HG03469 (cell line): ENCODE results near the gene NANOG.
"Not testable (repeated sequence)": the region's sequence is repeated elsewhere in the genome, so short reads cannot be mapped to it uniquely, and the experiment has no call there.

Experiments
- ATAC-seq: cut with Tn5 transposase; IDR thresholded peaks from one replicate; pipeline ENCODE4 v1.9.1; 2021; ENCODE audit warnings: mild to moderate bottlenecking, moderate library complexity, moderate number of reproducible peaks; ENCODE audit not compliant: unreplicated experiment

Gene NANOG

GRCh38 chr12:7798750-7799308 lies 9.6 kb downstream of the NANOG start:
- ATAC-seq, result not testable (repeated sequence)

DNA sequence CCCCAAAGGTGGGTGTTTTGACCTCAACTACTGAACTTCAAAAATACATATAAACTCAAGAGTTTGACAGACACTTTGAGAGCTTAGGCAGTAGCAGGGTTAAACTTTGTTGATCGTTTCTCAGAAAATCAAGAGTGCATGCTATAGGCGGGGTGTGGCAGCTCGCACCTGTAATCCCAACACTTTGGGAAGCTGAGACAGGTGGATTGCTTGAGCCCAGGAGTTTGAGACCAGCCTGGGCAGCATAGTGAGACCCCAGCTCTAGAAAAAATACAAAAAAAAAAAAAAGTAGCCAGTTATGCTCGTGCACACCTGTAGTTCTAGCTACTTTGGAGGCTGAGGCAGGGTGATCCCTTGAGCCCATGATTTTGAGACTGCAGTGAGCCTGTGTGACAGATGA lies 12.3 kb downstream of the NANOG start:
- no peak for ATAC-seq

DNA sequence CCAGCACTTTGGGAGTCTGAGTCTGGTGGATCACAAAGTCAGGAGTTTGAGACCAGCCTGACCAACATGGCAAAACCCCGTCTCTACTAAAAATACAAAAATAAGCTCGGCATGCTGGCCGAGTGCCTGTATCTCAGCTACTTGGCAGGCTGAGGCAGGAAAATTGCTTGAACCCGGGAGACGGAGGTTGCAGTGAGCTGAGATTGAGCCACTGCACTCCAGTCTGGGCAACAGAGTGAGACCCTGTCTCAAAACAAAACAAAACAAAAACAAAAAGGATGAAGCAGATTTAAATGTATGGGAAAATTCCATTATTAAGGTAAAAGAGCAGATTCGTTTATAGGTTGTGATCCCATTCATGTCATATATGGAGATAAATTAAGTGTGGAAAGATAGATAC lies 17.1 kb downstream of the NANOG start:
- not testable (repeated sequence) for ATAC-seq

- no peak for ATAC-seq
These were observed 17.8 kb downstream of the NANOG start for GRCh38 chr12:7806863-7807487.

GRCh38 chr12:7825754-7826153 lies 36.6 kb downstream of the NANOG start:
- not testable (repeated sequence) for ATAC-seq

GRCh38 chr12:7829737-7830136 lies 40.5 kb downstream of the NANOG start:
- not testable (repeated sequence) for ATAC-seq

DNA sequence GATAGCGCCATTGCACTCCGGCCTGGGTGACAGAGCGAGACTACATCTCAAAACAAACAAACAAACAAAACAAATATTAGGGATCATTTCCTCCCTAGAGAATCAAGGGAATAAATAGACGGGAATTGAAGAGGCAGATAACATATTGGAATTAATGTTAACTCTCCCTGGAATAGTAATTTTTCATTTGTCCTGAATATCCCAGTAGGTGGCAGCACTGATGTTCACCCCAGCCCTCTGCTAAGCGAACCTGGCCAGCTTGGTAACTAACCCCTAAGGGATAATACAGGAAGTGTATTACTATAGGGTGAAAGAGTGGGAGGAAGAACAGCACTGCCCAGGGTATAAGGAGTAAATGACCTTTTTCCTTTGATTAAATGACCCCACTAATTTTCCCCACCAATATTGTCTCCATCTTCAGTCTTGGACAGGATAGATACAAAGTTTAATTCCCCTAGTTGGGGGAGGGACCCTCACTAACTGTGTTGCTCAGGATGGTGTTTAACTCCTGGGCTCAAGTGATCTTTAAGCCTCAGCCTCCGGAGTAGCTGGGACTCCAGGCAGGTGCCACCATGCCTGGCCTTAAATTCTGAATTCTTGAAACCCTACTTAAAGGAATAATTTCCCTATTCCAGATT lies 43.0 kb downstream of the NANOG start:
- ATAC-seq, result no peak

DNA sequence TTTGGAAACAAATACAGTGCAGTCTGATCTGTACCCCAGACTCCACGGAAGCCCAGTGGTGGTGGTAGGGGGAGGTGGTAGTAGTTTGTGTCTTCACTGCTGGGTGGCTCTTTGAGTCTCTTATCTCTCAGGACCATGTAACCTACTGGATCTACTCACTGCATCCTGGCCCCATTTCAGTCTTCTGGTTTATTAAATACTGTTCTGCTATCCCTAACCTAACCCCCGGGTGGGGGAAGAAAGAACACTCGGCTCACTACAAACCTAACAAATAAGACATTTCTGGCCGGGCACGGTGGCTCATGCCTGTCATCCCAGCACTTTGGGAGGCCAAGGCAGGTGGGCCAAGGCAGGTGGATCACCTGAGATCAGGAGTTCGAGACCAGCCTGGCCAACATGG lies 44.0 kb downstream of the NANOG start:
- ATAC-seq, result not testable (repeated sequence)

- ATAC-seq, result no peak
These were observed 44.6 kb downstream of the NANOG start for GRCh38 chr12:7833831-7834230.

- no peak for ATAC-seq
These were observed 45.5 kb downstream of the NANOG start for GRCh38 chr12:7834701-7835100.

- no peak for ATAC-seq
These were observed 45.9 kb downstream of the NANOG start for GRCh38 chr12:7835116-7835515.

DNA sequence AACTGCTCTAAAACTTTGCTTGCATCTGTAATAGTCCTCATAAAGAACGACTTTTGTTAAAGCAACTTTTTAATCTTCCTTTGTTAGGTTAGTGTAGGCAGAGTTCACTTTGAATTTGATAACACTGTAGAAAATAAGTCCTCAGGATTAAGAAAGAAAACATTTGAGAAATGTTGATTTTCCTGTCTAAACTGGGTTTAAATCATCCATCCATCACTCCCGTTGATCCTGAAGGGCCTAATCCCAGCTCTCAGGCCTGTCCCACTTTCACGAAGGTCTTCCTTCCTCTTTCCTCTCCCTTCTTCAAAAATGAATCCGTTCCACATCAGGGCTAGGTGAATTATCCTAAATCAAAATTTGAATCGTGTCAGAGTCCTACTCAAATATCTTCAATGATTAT lies 46.6 kb downstream of the NANOG start:
- ATAC-seq, result no peak

DNA sequence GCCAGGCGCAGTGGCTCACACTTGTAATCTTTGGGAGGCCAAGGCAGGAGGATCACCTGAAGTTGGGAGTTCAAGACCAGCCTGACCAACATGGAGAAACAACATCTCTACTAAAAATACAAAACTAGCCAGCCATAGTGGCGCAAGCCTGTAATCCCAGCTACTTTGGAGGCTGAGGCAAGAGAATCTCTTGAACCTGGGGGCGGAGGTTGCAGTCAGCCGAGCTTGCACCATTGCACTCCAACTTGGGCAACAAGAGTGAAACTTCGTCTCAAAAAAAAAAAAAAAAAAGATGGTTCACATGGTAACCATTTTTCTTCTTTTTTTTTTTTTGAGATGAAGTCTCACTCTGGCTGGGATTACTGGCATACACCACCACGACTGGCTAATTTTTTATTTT lies 48.2 kb downstream of the NANOG start:
- ATAC-seq, result no peak

DNA sequence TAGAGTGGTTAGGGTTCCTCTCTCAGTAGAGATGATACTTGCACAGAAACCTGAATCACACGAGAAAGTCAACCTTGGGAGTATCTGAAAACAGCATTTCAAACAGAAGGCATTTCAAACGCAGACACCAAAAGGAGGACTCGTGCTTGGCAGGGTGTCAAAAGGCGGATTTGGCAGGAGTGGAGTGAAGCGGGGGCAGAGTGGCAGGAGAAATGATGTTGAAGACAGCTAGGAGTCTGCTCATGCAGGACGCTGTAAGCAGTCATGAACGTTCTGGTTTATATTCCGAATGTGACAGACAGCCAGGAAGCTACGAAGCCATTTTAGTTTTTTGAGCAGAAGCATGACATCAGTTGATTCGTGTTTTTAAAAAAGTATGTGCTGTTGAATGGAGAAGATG lies 50.0 kb downstream of the NANOG start:
- not testable (repeated sequence) for ATAC-seq

DNA sequence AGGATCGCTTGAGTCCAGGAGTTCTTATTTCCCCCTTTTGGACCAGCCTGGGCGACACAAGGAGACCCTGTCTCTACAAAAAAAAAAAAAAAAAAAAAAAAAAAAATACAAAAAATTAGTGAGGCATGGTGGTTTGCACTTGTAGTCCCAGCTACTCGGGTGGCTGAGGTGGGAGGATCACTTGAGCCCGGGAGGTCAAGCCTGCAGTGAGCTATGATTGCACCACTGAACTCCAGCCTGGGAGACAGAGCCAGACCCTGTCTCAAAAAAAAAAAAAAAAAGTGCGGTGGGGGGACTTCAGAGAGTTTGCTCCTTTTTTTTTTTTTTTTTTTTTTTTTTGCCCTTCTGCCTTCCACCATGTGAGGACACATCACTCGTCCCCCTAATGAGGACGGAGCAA lies 50.6 kb downstream of the NANOG start:
- not testable (repeated sequence) for ATAC-seq

- ATAC-seq, result not testable (repeated sequence)
These were observed 53.2 kb downstream of the NANOG start for GRCh38 chr12:7842444-7842843.

DNA sequence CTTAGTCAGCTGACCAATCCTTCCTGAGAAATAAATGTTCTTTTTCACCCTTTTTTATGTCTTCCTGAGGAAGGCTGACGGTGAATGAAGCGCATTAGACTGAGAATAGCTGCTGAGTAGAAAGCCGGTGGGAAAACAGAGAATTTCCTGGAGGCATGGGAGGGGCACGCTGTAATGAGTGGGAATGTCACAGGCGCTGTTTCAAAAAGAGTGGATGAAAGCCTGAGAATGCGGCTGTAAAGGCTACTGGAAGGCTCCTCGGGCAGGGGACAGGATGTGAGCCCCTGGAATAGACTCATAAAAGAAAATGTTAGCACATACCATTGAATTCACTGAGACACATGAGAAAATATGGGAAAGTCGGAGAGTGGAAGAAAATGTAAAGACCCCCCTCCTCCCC lies 53.9 kb downstream of the NANOG start:
- ATAC-seq, result not testable (repeated sequence)

DNA sequence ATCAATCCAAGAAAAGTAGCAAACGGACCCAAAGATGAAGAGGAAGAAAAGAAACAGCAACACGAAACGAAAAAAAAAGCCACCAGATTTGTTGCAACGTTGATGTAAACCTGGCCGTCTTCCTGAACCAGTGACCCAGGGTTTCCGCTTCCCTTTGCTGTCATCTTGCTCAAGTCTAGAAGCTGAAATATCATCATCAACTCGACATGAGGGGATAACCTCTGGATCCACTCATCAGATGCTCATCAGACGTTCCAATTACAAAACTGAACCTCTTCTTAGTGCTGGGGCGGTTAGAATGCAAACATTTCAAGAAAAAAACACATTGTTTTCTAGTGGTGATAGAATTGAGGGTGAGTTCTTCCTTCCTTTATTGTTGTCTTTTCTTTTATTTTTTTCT lies 54.4 kb downstream of the NANOG start:
- not testable (repeated sequence) for ATAC-seq

DNA sequence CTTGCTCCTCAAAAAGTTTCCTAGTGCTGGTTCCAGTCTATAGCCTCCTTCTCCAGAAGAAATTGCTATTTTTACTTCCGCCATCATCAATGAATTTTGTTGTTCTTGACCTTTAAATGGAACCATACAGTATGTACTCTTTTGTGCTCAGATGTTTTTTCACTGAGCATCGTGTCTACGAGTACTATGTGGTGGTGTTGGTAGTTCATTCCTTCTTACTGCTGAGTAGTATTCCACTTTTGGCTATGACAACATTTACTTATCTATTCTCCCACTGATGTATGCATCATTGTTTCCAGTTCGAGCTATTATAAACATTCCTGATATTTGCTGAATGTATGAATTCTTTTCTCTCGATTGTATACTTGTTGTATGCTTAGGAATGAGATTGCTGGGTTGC lies 54.9 kb downstream of the NANOG start:
- ATAC-seq, result no peak

DNA sequence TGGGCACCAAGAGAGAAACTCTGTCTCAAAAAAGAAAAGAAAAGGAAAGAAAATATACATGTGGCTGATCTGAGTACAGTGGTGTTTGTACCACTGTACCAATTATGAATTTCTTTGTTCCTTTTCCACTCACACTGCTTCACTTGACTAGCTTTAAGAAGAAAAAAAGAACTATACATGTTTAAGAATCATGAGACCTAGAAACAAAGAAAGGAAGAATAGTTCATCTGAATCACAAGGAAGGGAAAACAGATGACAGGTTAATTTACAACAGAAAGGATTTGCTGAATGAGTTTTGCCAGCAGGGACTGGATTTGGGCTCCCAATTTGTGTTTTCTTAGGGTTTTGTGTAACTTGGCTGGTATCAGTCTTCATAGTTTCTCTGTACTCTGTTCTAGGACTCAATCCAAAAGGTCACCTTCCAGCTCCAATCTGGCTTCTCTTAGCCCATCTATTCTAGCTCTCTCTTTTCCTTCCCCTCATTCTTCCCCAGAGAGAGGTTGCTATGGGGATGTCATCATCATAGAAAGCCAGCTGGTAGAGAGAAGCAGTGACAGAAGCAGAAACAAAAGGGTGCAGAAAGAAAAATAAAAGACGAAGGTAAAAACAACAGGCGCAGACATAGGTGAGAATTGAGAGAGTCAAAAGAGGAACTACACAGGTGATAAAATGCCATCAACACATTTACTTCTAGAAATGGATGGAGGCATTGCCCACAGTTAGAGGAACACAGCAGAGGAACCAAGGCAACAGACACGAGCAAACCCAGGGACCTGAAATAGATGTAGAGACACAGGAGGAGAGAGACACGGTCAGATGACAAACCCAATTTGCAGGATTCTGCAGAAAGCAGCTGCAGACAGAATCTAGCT lies 58.3 kb downstream of the NANOG start:
- ATAC-seq, result not testable (repeated sequence)

GRCh38 chr12:7848098-7848422 lies 58.9 kb downstream of the NANOG start:
- ATAC-seq, result not testable (repeated sequence)
